WERI-Rb-1 (cell line): ENCODE measurements around the gene ELOVL4.

Experiments used
- DNase-seq: peaks from one replicate; pipeline ENCODE4 v3.0.0-alpha.2; 2020
- H3K27ac ChIP-seq: fragments of 250-450 bp; sonication (Bioruptor Pico); 2 replicates; pipeline ENCODE4 v1.5.1; 2020; ENCODE audit warnings: mild to moderate bottlenecking, moderate library complexity
- H3K27me3 ChIP-seq: fragments of 250-450 bp; sonication (Bioruptor Pico); 2 replicates; pipeline ENCODE4 v1.5.1; 2021; ENCODE audit warnings: mild to moderate bottlenecking, low read depth, moderate library complexity; ENCODE audit not compliant: insufficient read depth, severe bottlenecking
- H3K36me3 ChIP-seq: fragments of 250-450 bp; sonication (Bioruptor Pico); 2 replicates; pipeline ENCODE4 v1.5.1; 2020; ENCODE audit warnings: mild to moderate bottlenecking, moderate library complexity
- H3K4me3 ChIP-seq: 2 replicates; pipeline ENCODE4 v1.5.1; 2011; ENCODE audit warnings: low read depth, mild to moderate bottlenecking, control low read depth, low read length
- H3K9me3 ChIP-seq: fragments of 250-450 bp; sonication (Bioruptor Pico); 2 replicates; pipeline ENCODE4 v1.5.1; 2021; ENCODE audit warnings: mild to moderate bottlenecking, moderate library complexity; ENCODE audit not compliant: severe bottlenecking
- CTCF ChIP-seq: IDR thresholded peaks from 2 replicates; pipeline ENCODE4 v1.5.1; 2011; ENCODE audit warnings: low read depth, mild to moderate bottlenecking, control low read depth, inconsistent platforms, low read length

Gene ELOVL4

GRCh38 chr6:79947191-79948186 is at the start of gene ELOVL4:
ELOVL4 (minus strand) TSS chr6:79947553; CDS start chr6:79947279, 274 bp downstream.
- H3K36me3 ChIP-seq: no peaks in the 10 kb centered on the region
- DNase-seq: peak; percentile 95
- peak within 1 kb of the TSS; percentile 72 for H3K27ac ChIP-seq
- no peaks in the 10 kb centered on the region for H3K27me3 ChIP-seq
- no peak for TF ChIP-seq CTCF
- peak within 1 kb of the TSS; percentile 92 for H3K4me3 ChIP-seq
- no peaks in the 10 kb centered on the region for H3K9me3 ChIP-seq

GRCh38 chr6:79993911-79994309 is 46.6 kb upstream of the ELOVL4 start:
- no peaks in the 10 kb centered on the region for H3K36me3 ChIP-seq
- no peak for DNase-seq
- no peaks in the 10 kb centered on the region for H3K9me3 ChIP-seq
- no peak overlapping the region for H3K4me3 ChIP-seq
- TF ChIP-seq CTCF: no peak
- no peaks in the 10 kb centered on the region for H3K27me3 ChIP-seq
- no peak overlapping the region for H3K27ac ChIP-seq

GRCh38 chr6:79993012-79993910 is 45.9 kb upstream of the ELOVL4 start:
- H3K27me3 ChIP-seq: no peaks in the 10 kb centered on the region
- no peak for DNase-seq
- no peak for TF ChIP-seq CTCF
- H3K9me3 ChIP-seq: no peaks in the 10 kb centered on the region
- H3K4me3 ChIP-seq: no peak overlapping the region
- H3K27ac ChIP-seq: no peak overlapping the region
- no peaks in the 10 kb centered on the region for H3K36me3 ChIP-seq

- Histone ChIP-seq H3K27ac (no peak overlapping the region), H3K27me3 (no peaks in the 10 kb centered on the region), H3K9me3 (no peaks in the 10 kb centered on the region), H3K36me3 (no peaks in the 10 kb centered on the region), H3K4me3 (no peak overlapping the region)
- no peak for DNase-seq
- no peak for TF ChIP-seq CTCF
Observed at GRCh38 chr6:79989641-79990040, 42.3 kb upstream of the ELOVL4 start.

GRCh38 chr6:79985128-79985527 is 37.8 kb upstream of the ELOVL4 start:
- Histone ChIP-seq H3K27me3 (no peaks in the 10 kb centered on the region), H3K4me3 (no peak overlapping the region), H3K27ac (no peak overlapping the region), H3K36me3 (no peaks in the 10 kb centered on the region), H3K9me3 (no peaks in the 10 kb centered on the region)
- no peak for DNase-seq
- no peak for TF ChIP-seq CTCF
